Upper lobe of right lung (tissue), 1 donor: ENCODE measurements around the gene IFFO2. TPM values are rescaled to one million over a fixed set of nuclear protein-coding genes. Genes with fewer than 3 reads are reported as not detected.

Experiments used
- ATAC-seq: fragments of 200-7000 bp; cut with Tn5 transposase; one replicate; pipeline ENCODE4 v1.9.1; 2020; ENCODE audit warnings: mild to moderate bottlenecking, moderate library complexity
- DNase-seq: peaks from one replicate; pipeline ENCODE4 v3.0.0-alpha.2; 2020
- H3K27ac ChIP-seq: fragments of 200-600 bp; one replicate; pipeline ENCODE4 v1.8.0; 2022
- H3K27me3 ChIP-seq: fragments of 200-600 bp; one replicate; pipeline ENCODE4 v1.8.0; 2022; ENCODE audit warnings: mild to moderate bottlenecking
- H3K36me3 ChIP-seq: fragments of 200-600 bp; one replicate; pipeline ENCODE4 v1.8.0; 2022
- H3K4me1 ChIP-seq: fragments of 200-600 bp; one replicate; pipeline ENCODE4 v1.8.0; 2022
- H3K4me3 ChIP-seq: fragments of 200-600 bp; one replicate; pipeline ENCODE4 v1.8.0; 2022; ENCODE audit warnings: mild to moderate bottlenecking
- H3K9me3 ChIP-seq: fragments of 200-600 bp; one replicate; pipeline ENCODE4 v1.8.0; 2022
- CTCF ChIP-seq: fragments of 200-600 bp; IDR thresholded peaks from one replicate; pipeline ENCODE4 v1.8.0; 2022; ENCODE audit warnings: antibody characterized with exemption
- intact Hi-C: fragments of 100-400 bp; cut with DNase I; formaldehyde crosslinking; loops from one replicate; pipeline ENCODE4 v1.11.0; 2022
- total RNA-seq: library from RNA; stranded (reverse); fragmentation: NEBNext Ultra II Directional; extraction: Animal tissue kit (Norgen Biotek cat#: 25700); gene quantifications from one replicate; pipeline ENCODE4 v1.2.1, GENCODE V29; 2021
- donor health status: DM: no; HTN: yes; CAD: no; lungs with severe emphysema.

The IFFO2 gene
- total RNA-seq, 1 donor from 2014 or later: 15.4 TPM

GRCh38 chr1:18919197-18919905, 37.1 kb downstream of the IFFO2 start:
- Histone ChIP-seq H3K27ac (no peak overlapping the region), H3K36me3 (peaks cover 7% of the 10 kb centered on the region), H3K27me3 (no peaks in the 10 kb centered on the region), H3K4me1 (peaks cover 29% of the 10 kb centered on the region), H3K9me3 (no peaks in the 10 kb centered on the region), H3K4me3 (no peak overlapping the region)
- intact Hi-C loops: loop anchor here (10.0 kb wide), 1 partner anchor 55 kb away; no protein-coding TSS in a partner anchor
- DNase-seq (no peak), ATAC-seq (no peak)
- no peak for TF ChIP-seq CTCF

GRCh38 chr1:18918417-18918816, 38.1 kb downstream of the IFFO2 start:
- H3K27me3 ChIP-seq: no peaks in the 10 kb centered on the region
- ATAC-seq: no peak

GRCh38 chr1:18917071-18917799, 39.2 kb downstream of the IFFO2 start:
- H3K27ac ChIP-seq: no peak overlapping the region
- DNase-seq: no peak

More at GRCh38 chr1:18918417-18918816, 38.1 kb downstream of the IFFO2 start:
- Histone ChIP-seq H3K36me3 (peaks cover 7% of the 10 kb centered on the region), H3K4me3 (no peak overlapping the region), H3K9me3 (no peaks in the 10 kb centered on the region), H3K4me1 (peaks cover 22% of the 10 kb centered on the region), H3K27ac (no peak overlapping the region)
- no peak for TF ChIP-seq CTCF
- no peak for DNase-seq
- intact Hi-C loops: loop anchor here (10.0 kb wide), 1 partner anchor 56 kb away; no protein-coding TSS in a partner anchor

GRCh38 chr1:18915341-18915740, 41.1 kb downstream of the IFFO2 start:
- DNase-seq (no peak), ATAC-seq (no peak)
- intact Hi-C loops: loop anchor here (10.0 kb wide), 1 partner anchor 59 kb away; no protein-coding TSS in a partner anchor
- Histone ChIP-seq H3K4me3 (no peak overlapping the region), H3K27ac (peak overlapping the region; percentile 30), H3K4me1 (peaks cover 11% of the 10 kb centered on the region), H3K36me3 (peaks cover 20% of the 10 kb centered on the region), H3K9me3 (no peaks in the 10 kb centered on the region), H3K27me3 (no peaks in the 10 kb centered on the region)
- TF ChIP-seq CTCF: no peak

More at GRCh38 chr1:18917071-18917799, 39.2 kb downstream of the IFFO2 start:
- Histone ChIP-seq H3K4me1 (peaks cover 19% of the 10 kb centered on the region), H3K9me3 (no peaks in the 10 kb centered on the region), H3K36me3 (peaks cover 7% of the 10 kb centered on the region), H3K4me3 (no peak overlapping the region), H3K27me3 (no peaks in the 10 kb centered on the region)
- no peak for TF ChIP-seq CTCF
- ATAC-seq: no peak
- intact Hi-C loops: loop anchor here (10.0 kb wide), 1 partner anchor 58 kb away; no protein-coding TSS in a partner anchor

GRCh38 chr1:18913065-18913835, 43.2 kb downstream of the IFFO2 start:
- H3K4me1 ChIP-seq: peaks cover 19% of the 10 kb centered on the region
- H3K27me3 ChIP-seq: no peaks in the 10 kb centered on the region
- DNase-seq: peak; percentile 92
- H3K27ac ChIP-seq: peak overlapping the region; percentile 79
- TF ChIP-seq CTCF: peak; percentile 98
- peak; percentile 94 for ATAC-seq
- intact Hi-C loops: loop anchor here (10.0 kb wide), 1 partner anchor 62 kb away; no protein-coding TSS in a partner anchor
- peak overlapping the region; percentile 16 for H3K4me3 ChIP-seq
- no peaks in the 10 kb centered on the region for H3K9me3 ChIP-seq
- peaks cover 39% of the 10 kb centered on the region for H3K36me3 ChIP-seq
